ENCODE results near the gene LEP. TPM values are rescaled to one million over a fixed set of nuclear protein-coding genes. Genes with fewer than 3 reads are reported as not detected.

The LEP gene
- total and polyA plus RNA-seq, 2 donors (not counting 1 experiment from before 2014, with no cell fraction given), result not detected

DNA sequence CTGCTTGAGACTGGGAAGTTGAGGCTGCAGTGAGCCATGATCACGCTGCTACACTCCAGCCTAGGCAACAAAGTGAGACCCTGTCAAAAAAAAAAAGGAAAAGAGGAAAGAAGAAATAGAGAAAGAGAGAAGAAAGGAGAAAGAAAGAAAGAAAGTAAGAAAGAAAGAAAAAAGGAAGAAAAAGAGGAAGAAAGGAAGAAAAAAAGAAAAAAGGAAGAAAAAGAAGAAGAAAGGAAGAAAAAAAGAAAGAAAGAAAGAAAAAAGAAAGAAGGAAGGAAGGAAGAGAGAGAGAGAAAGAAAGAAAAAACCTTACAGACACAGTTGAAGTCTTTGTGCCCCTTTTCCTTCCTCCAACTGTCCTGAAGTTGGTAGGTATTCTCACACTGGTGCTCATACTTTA is 26.6 kb upstream of the LEP start:
- 100% methylated on average over 1 of the region's 1 CpG for WGBS (ENCODE audit: insufficient coverage)
- Histone ChIP-seq H3K4me1 (ENCODE audit: control insufficient read depth in 2 of 2, insufficient read depth in 2 of 2, low read length in 2 of 2) (peaks cover 0 to 2% of the 10 kb centered on the region in 2 donors), H3K79me2 (ENCODE audit: control insufficient read depth, insufficient read depth, low read length) (no peaks in the 10 kb centered on the region), H3K4me3 (ENCODE audit: control extremely low read depth in 1 of 5, extremely low read depth in 1 of 5, insufficient read depth in 1 of 5, low read depth in 2 of 5, low read length in 4 of 5) (no peak overlapping the region), H4K20me1 (ENCODE audit: control insufficient read depth, insufficient read depth, low read length, poor library complexity, severe bottlenecking) (no peaks in the 10 kb centered on the region), H3K36me3 (replicated peaks in 1 of 2; ENCODE audit: control extremely low read depth in 1 of 2, control insufficient read depth in 1 of 2, extremely low read depth in 1 of 2, insufficient read depth in 2 of 2, low read length in 1 of 2) (no peaks in the 10 kb centered on the region), H3K27me3 (replicated peaks in 1 of 4; ENCODE audit: control extremely low read depth in 1 of 4, control insufficient read depth in 3 of 4, insufficient read depth in 4 of 4, low read length in 3 of 4) (peaks cover 0 to 8% (median 1%) of the 10 kb centered on the region in 4 experiments), H3K27ac (ENCODE audit: low read length in 2 of 2) (no peak overlapping the region), H3K9ac (ENCODE audit: low read length) (no peak overlapping the region), H3K4me2 (replicated peaks; ENCODE audit: low read depth, low read length, poor library complexity, severe bottlenecking) (no peak overlapping the region), H2AFZ (ENCODE audit: insufficient read depth, low read depth, low read length, poor library complexity, severe bottlenecking) (no peak overlapping the region), H3K9me3 (ENCODE audit: control extremely low read depth in 1 of 3, control insufficient read depth in 2 of 3, insufficient read depth in 1 of 3, low read length in 2 of 3) (no peaks in the 10 kb centered on the region)
- no peak for ATAC-seq (ENCODE audit: low read depth)
- intact Hi-C loops (cut with micrococcal nuclease), result no loop called here
- DNase-seq, result no peak
- ChIA-PET CTCF (interaction anchor here (1.0 kb wide), 1 partner anchor 505 kb away, joined by 3 read pairs; no protein-coding TSS in a partner anchor), POLR2A (no interaction called here)
- no peak for TF ChIP-seq EZH2 (IDR thresholded peaks at IDR 0.05; ENCODE audit: borderline replicate concordance, insufficient read depth, low read depth, low read length, poor library complexity, severe bottlenecking)
- TF ChIP-seq, protein P1, sequence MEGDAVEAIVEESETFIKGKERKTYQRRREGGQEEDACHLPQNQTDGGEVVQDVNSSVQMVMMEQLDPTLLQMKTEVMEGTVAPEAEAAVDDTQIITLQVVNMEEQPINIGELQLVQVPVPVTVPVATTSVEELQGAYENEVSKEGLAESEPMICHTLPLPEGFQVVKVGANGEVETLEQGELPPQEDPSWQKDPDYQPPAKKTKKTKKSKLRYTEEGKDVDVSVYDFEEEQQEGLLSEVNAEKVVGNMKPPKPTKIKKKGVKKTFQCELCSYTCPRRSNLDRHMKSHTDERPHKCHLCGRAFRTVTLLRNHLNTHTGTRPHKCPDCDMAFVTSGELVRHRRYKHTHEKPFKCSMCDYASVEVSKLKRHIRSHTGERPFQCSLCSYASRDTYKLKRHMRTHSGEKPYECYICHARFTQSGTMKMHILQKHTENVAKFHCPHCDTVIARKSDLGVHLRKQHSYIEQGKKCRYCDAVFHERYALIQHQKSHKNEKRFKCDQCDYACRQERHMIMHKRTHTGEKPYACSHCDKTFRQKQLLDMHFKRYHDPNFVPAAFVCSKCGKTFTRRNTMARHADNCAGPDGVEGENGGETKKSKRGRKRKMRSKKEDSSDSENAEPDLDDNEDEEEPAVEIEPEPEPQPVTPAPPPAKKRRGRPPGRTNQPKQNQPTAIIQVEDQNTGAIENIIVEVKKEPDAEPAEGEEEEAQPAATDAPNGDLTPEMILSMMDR (IDR thresholded peaks at IDR 0.05), result peak; percentile 15
- Mint-ChIP-seq H3K27ac (no peak overlapping the region), H3K9me3 (ENCODE audit: insufficient read depth) (no peaks in the 10 kb centered on the region), H3K27me3 (peaks cover 28% of the 10 kb centered on the region), H3K4me1 (no peaks in the 10 kb centered on the region), H3K4me3 (no peak overlapping the region)

- no peaks in the 10 kb centered on the region for H3K9me3 ChIP-seq (ENCODE audit: control extremely low read depth in 1 of 3, control insufficient read depth in 2 of 3, insufficient read depth in 1 of 3, low read length in 2 of 3)
- no peaks in the 10 kb centered on the region for H3K4me1 ChIP-seq (ENCODE audit: control insufficient read depth in 2 of 2, insufficient read depth in 2 of 2, low read length in 2 of 2)
- no peak overlapping the region for H3K4me2 ChIP-seq (replicated peaks; ENCODE audit: low read depth, low read length, poor library complexity, severe bottlenecking)
- H3K79me2 ChIP-seq (ENCODE audit: control insufficient read depth, insufficient read depth, low read length), result no peaks in the 10 kb centered on the region
- H3K4me3 ChIP-seq (ENCODE audit: control extremely low read depth in 1 of 5, extremely low read depth in 1 of 5, insufficient read depth in 1 of 5, low read depth in 2 of 5, low read length in 4 of 5), result no peak overlapping the region
- H3K9me3 Mint-ChIP-seq (ENCODE audit: insufficient read depth), result no peaks in the 10 kb centered on the region
- ATAC-seq (ENCODE audit: low read depth), result no peak
- H3K27me3 ChIP-seq (replicated peaks in 1 of 4; ENCODE audit: control extremely low read depth in 1 of 4, control insufficient read depth in 3 of 4, insufficient read depth in 4 of 4, low read length in 3 of 4), result peaks cover 0 to 5% (median 1%) of the 10 kb centered on the region in 4 experiments
- no peak overlapping the region for H2AFZ ChIP-seq (ENCODE audit: insufficient read depth, low read depth, low read length, poor library complexity, severe bottlenecking)
- no peak for DNase-seq
- no peaks in the 10 kb centered on the region for H3K36me3 ChIP-seq (replicated peaks in 1 of 2; ENCODE audit: control extremely low read depth in 1 of 2, control insufficient read depth in 1 of 2, extremely low read depth in 1 of 2, insufficient read depth in 2 of 2, low read length in 1 of 2)
- peaks cover 33% of the 10 kb centered on the region for H3K27me3 Mint-ChIP-seq
- intact Hi-C loops (cut with micrococcal nuclease), result no loop called here
- H3K4me3 Mint-ChIP-seq, result no peak overlapping the region
- WGBS (ENCODE audit: insufficient coverage), result no CpG with 5 or more reads among the region's 3 CpGs
- no peaks in the 10 kb centered on the region for H4K20me1 ChIP-seq (ENCODE audit: control insufficient read depth, insufficient read depth, low read length, poor library complexity, severe bottlenecking)
- H3K9ac ChIP-seq (ENCODE audit: low read length), result no peak overlapping the region
- H3K4me1 Mint-ChIP-seq, result no peaks in the 10 kb centered on the region
- ChIA-PET CTCF (interaction anchor here (0.7 to 1.0 kb wide), 4 partner anchors 8 to 508 kb away, joined by 3 to 4 read pairs (median 3); no protein-coding TSS in a partner anchor), POLR2A (interaction anchor here (0.5 kb wide), 1 partner anchor 83 kb away, joined by 4 read pairs; no protein-coding TSS in a partner anchor)
- TF ChIP-seq, protein P1 (IDR thresholded peaks at IDR 0.05), result no peak
- TF ChIP-seq EZH2 (IDR thresholded peaks at IDR 0.05; ENCODE audit: borderline replicate concordance, insufficient read depth, low read depth, low read length, poor library complexity, severe bottlenecking), result no peak
- no peak overlapping the region for H3K27ac Mint-ChIP-seq
- H3K27ac ChIP-seq (ENCODE audit: low read length in 2 of 2), result no peak overlapping the region
Observed at GRCh38 chr7:128215281-128215680, 25.8 kb upstream of the LEP start.

Data from B cell (primary cell).